ENCODE results near the gene NBAS.

DNA sequence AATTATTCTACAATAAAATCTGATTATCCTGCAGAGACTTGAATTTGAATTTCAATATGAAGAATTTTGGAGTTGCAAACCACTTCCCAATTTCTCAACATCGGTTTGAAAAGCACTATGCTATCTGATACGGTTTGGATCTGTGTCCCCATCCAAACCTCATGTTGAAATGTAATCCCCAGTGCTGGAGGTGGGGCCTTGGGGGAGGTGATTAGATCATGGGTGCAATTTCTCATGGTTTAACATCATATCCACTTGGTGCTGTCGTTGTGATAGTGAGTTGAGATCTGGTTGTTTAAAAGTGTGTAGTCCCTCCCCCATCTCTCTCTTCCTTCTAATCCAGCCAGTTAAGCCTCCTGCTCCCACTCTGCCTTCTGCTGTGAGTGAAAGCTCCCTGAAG, 205.7 kb downstream of the NBAS start:
- TF ChIP-seq CBX5 (IDR thresholded peaks at IDR 0.05; ENCODE audit: borderline replicate concordance, low read depth) (no peak), FOS (IDR thresholded peaks at IDR 0.05; ENCODE audit: extremely low read depth, insufficient read length) (no peak), SREBF2 (CRISPR knock-in tag; IDR thresholded peaks at IDR 0.05) (no peak), RBM22 (IDR thresholded peaks at IDR 0.05; ENCODE audit: low read depth, low read length, poor library complexity, severe bottlenecking) (no peak), POLR2A (conservative IDR thresholded peaks at IDR 0.05) (no peak)
- TF ChIP-seq, protein P1, sequence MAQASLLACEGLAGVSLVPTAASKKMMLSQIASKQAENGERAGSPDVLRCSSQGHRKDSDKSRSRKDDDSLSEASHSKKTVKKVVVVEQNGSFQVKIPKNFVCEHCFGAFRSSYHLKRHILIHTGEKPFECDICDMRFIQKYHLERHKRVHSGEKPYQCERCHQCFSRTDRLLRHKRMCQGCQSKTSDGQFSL (CRISPR knock-in tag; IDR thresholded peaks at IDR 0.05), result no peak
- TF ChIP-seq, protein P1 (tag; IDR thresholded peaks at IDR 0.05), result no peak
- TF ChIP-seq, protein P2, sequence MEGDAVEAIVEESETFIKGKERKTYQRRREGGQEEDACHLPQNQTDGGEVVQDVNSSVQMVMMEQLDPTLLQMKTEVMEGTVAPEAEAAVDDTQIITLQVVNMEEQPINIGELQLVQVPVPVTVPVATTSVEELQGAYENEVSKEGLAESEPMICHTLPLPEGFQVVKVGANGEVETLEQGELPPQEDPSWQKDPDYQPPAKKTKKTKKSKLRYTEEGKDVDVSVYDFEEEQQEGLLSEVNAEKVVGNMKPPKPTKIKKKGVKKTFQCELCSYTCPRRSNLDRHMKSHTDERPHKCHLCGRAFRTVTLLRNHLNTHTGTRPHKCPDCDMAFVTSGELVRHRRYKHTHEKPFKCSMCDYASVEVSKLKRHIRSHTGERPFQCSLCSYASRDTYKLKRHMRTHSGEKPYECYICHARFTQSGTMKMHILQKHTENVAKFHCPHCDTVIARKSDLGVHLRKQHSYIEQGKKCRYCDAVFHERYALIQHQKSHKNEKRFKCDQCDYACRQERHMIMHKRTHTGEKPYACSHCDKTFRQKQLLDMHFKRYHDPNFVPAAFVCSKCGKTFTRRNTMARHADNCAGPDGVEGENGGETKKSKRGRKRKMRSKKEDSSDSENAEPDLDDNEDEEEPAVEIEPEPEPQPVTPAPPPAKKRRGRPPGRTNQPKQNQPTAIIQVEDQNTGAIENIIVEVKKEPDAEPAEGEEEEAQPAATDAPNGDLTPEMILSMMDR (IDR thresholded peaks at IDR 0.05 in 2 of 3, conservative IDR thresholded peaks at IDR 0.05 in 1 of 3; ENCODE audit: insufficient read depth in 2 of 3, low read depth in 1 of 3, low read length in 3 of 3), result no peak

Measured in K562 (cell line).